ENCODE measurements around the gene SPAG6.

GRCh38 chr10:22310928-22311327, 34.4 kb upstream of the SPAG6 start:
- TF ChIP-seq, protein P1, sequence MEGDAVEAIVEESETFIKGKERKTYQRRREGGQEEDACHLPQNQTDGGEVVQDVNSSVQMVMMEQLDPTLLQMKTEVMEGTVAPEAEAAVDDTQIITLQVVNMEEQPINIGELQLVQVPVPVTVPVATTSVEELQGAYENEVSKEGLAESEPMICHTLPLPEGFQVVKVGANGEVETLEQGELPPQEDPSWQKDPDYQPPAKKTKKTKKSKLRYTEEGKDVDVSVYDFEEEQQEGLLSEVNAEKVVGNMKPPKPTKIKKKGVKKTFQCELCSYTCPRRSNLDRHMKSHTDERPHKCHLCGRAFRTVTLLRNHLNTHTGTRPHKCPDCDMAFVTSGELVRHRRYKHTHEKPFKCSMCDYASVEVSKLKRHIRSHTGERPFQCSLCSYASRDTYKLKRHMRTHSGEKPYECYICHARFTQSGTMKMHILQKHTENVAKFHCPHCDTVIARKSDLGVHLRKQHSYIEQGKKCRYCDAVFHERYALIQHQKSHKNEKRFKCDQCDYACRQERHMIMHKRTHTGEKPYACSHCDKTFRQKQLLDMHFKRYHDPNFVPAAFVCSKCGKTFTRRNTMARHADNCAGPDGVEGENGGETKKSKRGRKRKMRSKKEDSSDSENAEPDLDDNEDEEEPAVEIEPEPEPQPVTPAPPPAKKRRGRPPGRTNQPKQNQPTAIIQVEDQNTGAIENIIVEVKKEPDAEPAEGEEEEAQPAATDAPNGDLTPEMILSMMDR (IDR thresholded peaks at IDR 0.05; ENCODE audit: insufficient read depth, low read length, poor library complexity, severe bottlenecking), result no peak
- no peak for TF ChIP-seq EZH2phosphoT487 (conservative IDR thresholded peaks at IDR 0.05; ENCODE audit: low read length)

Data from SU-DHL-6 (cell line).